ENCODE data around the gene DOCK2. TPM values are rescaled to one million over a fixed set of nuclear protein-coding genes. Genes with fewer than 3 reads are reported as not detected.

The DOCK2 gene
- total RNA-seq, 1 donor from 2014 or later, result 6.5 TPM

GRCh38 chr5:169663537-169663936 lies 26.5 kb downstream of the DOCK2 start:
- DNase-seq (ENCODE audit: low spot score), result no peak
- Mint-ChIP-seq H3K27ac (ENCODE audit: unreplicated experiment) (no peak overlapping the region), H3K4me1 (ENCODE audit: unreplicated experiment) (no peaks in the 10 kb centered on the region), H3K9me3 (ENCODE audit: unreplicated experiment) (no peaks in the 10 kb centered on the region), H3K4me3 (ENCODE audit: unreplicated experiment) (no peak overlapping the region), H3K36me3 (ENCODE audit: low read depth, unreplicated experiment) (no peaks in the 10 kb centered on the region), H3K27me3 (ENCODE audit: unreplicated experiment) (peaks cover 2% of the 10 kb centered on the region)
- TF ChIP-seq CTCF (IDR thresholded peaks at IDR 0.05; ENCODE audit: unreplicated experiment), result no peak

- no peak for TF ChIP-seq CTCF (IDR thresholded peaks at IDR 0.05; ENCODE audit: unreplicated experiment)
- no peaks in the 10 kb centered on the region for H3K36me3 Mint-ChIP-seq (ENCODE audit: low read depth, unreplicated experiment)
- no peaks in the 10 kb centered on the region for H3K9me3 Mint-ChIP-seq (ENCODE audit: unreplicated experiment)
- no peak overlapping the region for H3K27ac Mint-ChIP-seq (ENCODE audit: unreplicated experiment)
- no peaks in the 10 kb centered on the region for H3K4me1 Mint-ChIP-seq (ENCODE audit: unreplicated experiment)
- no peak for DNase-seq (ENCODE audit: low spot score)
- no peak overlapping the region for H3K4me3 Mint-ChIP-seq (ENCODE audit: unreplicated experiment)
- no peaks in the 10 kb centered on the region for H3K27me3 Mint-ChIP-seq (ENCODE audit: unreplicated experiment)
These were observed 29.3 kb downstream of the DOCK2 start for GRCh38 chr5:169666365-169666764.

- Mint-ChIP-seq H3K27ac (ENCODE audit: unreplicated experiment) (no peak overlapping the region), H3K4me3 (ENCODE audit: unreplicated experiment) (no peak overlapping the region), H3K4me1 (ENCODE audit: unreplicated experiment) (no peaks in the 10 kb centered on the region), H3K27me3 (ENCODE audit: unreplicated experiment) (no peaks in the 10 kb centered on the region), H3K9me3 (ENCODE audit: unreplicated experiment) (no peaks in the 10 kb centered on the region), H3K36me3 (ENCODE audit: low read depth, unreplicated experiment) (no peaks in the 10 kb centered on the region)
- no peak for TF ChIP-seq CTCF (IDR thresholded peaks at IDR 0.05; ENCODE audit: unreplicated experiment)
- DNase-seq (ENCODE audit: low spot score), result no peak
These were observed 31.0 kb downstream of the DOCK2 start for GRCh38 chr5:169667896-169668674.

GRCh38 chr5:169668732-169669131 lies 31.7 kb downstream of the DOCK2 start:
- no peaks in the 10 kb centered on the region for H3K9me3 Mint-ChIP-seq (ENCODE audit: unreplicated experiment)
- DNase-seq (ENCODE audit: low spot score), result no peak
- no peaks in the 10 kb centered on the region for H3K27me3 Mint-ChIP-seq (ENCODE audit: unreplicated experiment)

More at GRCh38 chr5:169668732-169669131, 31.7 kb downstream of the DOCK2 start:
- Mint-ChIP-seq H3K4me1 (ENCODE audit: unreplicated experiment) (no peaks in the 10 kb centered on the region), H3K4me3 (ENCODE audit: unreplicated experiment) (no peak overlapping the region), H3K27ac (ENCODE audit: unreplicated experiment) (no peak overlapping the region), H3K36me3 (ENCODE audit: low read depth, unreplicated experiment) (no peaks in the 10 kb centered on the region)
- no peak for TF ChIP-seq CTCF (IDR thresholded peaks at IDR 0.05; ENCODE audit: unreplicated experiment)

Measured in endothelial cell (in vitro differentiated cells).